Keratinocyte (primary cell): Measurements from ENCODE around the gene VPS33B. TPM values are rescaled to one million over a fixed set of nuclear protein-coding genes. Genes with fewer than 3 reads are reported as not detected.

Experiments
- DNase-seq: peaks from one replicate; pipeline ENCODE4 v3.0.0-alpha.2; 2011; ENCODE audit warnings: low read depth, missing footprints, low spot score
- FAIRE-seq: peaks from 2 replicates; lab custom pipeline; 2011; peaks lifted over from hg19 to GRCh38; lab: Jason Lieb, UNC
- H2AFZ ChIP-seq: 2 replicates; pipeline ENCODE4 v1.6.0; 2012; ENCODE audit warnings: low read length, control low read depth, inconsistent platforms; ENCODE audit not compliant: control insufficient read depth
- H3K27ac ChIP-seq: 2 replicates; pipeline ENCODE4 v1.5.1; 2011; ENCODE audit warnings: low read length; ENCODE audit not compliant: control insufficient read depth, insufficient read depth
- H3K27me3 ChIP-seq: 3 replicates; pipeline ENCODE4 v1.6.0; 2011; ENCODE audit warnings: low read length; ENCODE audit not compliant: control insufficient read depth, insufficient read depth; ENCODE audit errors: extremely low read depth
- H3K36me3 ChIP-seq, 2 experiments: 2 replicates in 1 of 2; 3 replicates in 1 of 2; pipeline ENCODE4 v1.5.1; 2011; ENCODE audit warnings: low read length in 2 of 2, mild to moderate bottlenecking in 1 of 2; ENCODE audit not compliant: control insufficient read depth in 2 of 2, insufficient read depth in 2 of 2; ENCODE audit errors: extremely low read depth in 1 of 2
- H3K4me1 ChIP-seq: 3 replicates; pipeline ENCODE4 v1.5.1; 2011; ENCODE audit warnings: low read length; ENCODE audit not compliant: control insufficient read depth, insufficient read depth; ENCODE audit errors: extremely low read depth
- H3K4me2 ChIP-seq: 3 replicates; pipeline ENCODE4 v1.6.0; 2011; ENCODE audit warnings: low read depth, low read length; ENCODE audit not compliant: control insufficient read depth, insufficient read depth; ENCODE audit errors: extremely low read depth
- H3K4me3 ChIP-seq, 3 experiments: fragments of 200-600 bp in 1 of 3; sonication (generic) in 1 of 3; 2 replicates in 2 of 3; 3 replicates in 1 of 3; pipeline ENCODE4 v1.5.1; 2011 to 2016; ENCODE audit warnings: low read length in 3 of 3, mild to moderate bottlenecking in 3 of 3, control low read depth in 2 of 3, inconsistent platforms in 1 of 3, low read depth in 1 of 3, mixed read lengths in 1 of 3, mixed run types in 1 of 3, moderate library complexity in 1 of 3; ENCODE audit not compliant: control insufficient read depth in 2 of 3, insufficient read depth in 2 of 3; ENCODE audit errors: extremely low read depth in 1 of 3
- H3K79me2 ChIP-seq: 2 replicates; pipeline ENCODE4 v1.6.0; 2012; ENCODE audit warnings: low read length; ENCODE audit not compliant: control insufficient read depth, insufficient read depth
- H3K9ac ChIP-seq: 3 replicates; pipeline ENCODE4 v1.6.0; 2011; ENCODE audit warnings: low read length; ENCODE audit not compliant: control insufficient read depth, insufficient read depth; ENCODE audit errors: extremely low read depth
- H3K9me1 ChIP-seq: 3 replicates; pipeline ENCODE4 v1.6.0; 2011; ENCODE audit warnings: low read length; ENCODE audit not compliant: control insufficient read depth, insufficient read depth; ENCODE audit errors: extremely low read depth
- H3K9me3 ChIP-seq: 2 replicates; pipeline ENCODE4 v1.5.1; 2012; ENCODE audit warnings: low read depth, low read length; ENCODE audit not compliant: control insufficient read depth
- H4K20me1 ChIP-seq: 3 replicates; pipeline ENCODE4 v1.6.0; 2011; ENCODE audit warnings: low read length; ENCODE audit not compliant: control insufficient read depth, insufficient read depth; ENCODE audit errors: extremely low read depth
- CTCF ChIP-seq, 3 experiments: IDR thresholded peaks in 1 of 3; conservative IDR thresholded peaks in 1 of 3; optimal IDR thresholded peaks in 1 of 3; 2 replicates in 2 of 3; 3 replicates in 1 of 3; pipeline versions ENCODE3 to v1.5.1; 2011; ENCODE audit warnings: low read length in 3 of 3, mild to moderate bottlenecking in 3 of 3, moderate library complexity in 2 of 3, control low read depth in 1 of 3, inconsistent platforms in 1 of 3; ENCODE audit not compliant: insufficient read depth in 2 of 3; ENCODE audit errors: extremely low read depth in 1 of 3
- EZH2 ChIP-seq: IDR thresholded peaks from one replicate; pipeline ENCODE4 v1.6.1; 2012; ENCODE audit warnings: inconsistent platforms, mild to moderate bottlenecking, low read length, moderate library complexity
- dilution Hi-C: fragments of 300-500 bp; cut with MboI; formaldehyde crosslinking; loops from one replicate; pipeline ENCODE4 v1.7.0; 2020; ENCODE audit warnings: low sequenced_read_pairs; ENCODE audit not compliant: extremely low pct_ligation_motif_present
- polyA plus RNA-seq, 5 experiments: library from polyadenylated mRNA; depleted of rRNA in 3 of 5; stranded (reverse) in 3 of 5; stranded (forward) in 1 of 5; unstranded in 1 of 5; fragments of >200 nt; gene quantifications; 1 replicate in 1 of 5; 2 replicates in 3 of 5; 3 replicates in 1 of 5; pipeline versions ENCODE4 v1.2.1 to v1.2.3, GENCODE V29; 2011 to 2012; ENCODE audit warnings: missing spikeins in 2 of 5, low read depth in 1 of 5, low replicate concordance in 1 of 5

VPS33B gene
- polyA plus RNA-seq, 1 donor (not counting 4 experiments of a cell fraction or from before 2014, with no cell fraction given) = 20.2 TPM

GRCh38 chr15:91054816-91055215, 32.4 kb upstream of the VPS33B start:
- H3K4me1 ChIP-seq = no peaks in the 10 kb centered on the region
- H3K9me1 ChIP-seq = no peaks in the 10 kb centered on the region
- no peak overlapping the region for H3K27ac ChIP-seq
- dilution Hi-C loops = loop anchor here (25.0 kb wide), 1 partner anchor 207 kb away; no protein-coding TSS in a partner anchor
- no peak for TF ChIP-seq CTCF (optimal IDR thresholded peaks at IDR 0.05 in 1 of 3, IDR thresholded peaks at IDR 0.05 in 1 of 3, conservative IDR thresholded peaks at IDR 0.05 in 1 of 3; ENCODE audit: extremely low read depth in 1 of 3, insufficient read depth in 2 of 3, low read length in 3 of 3)
- no peak for TF ChIP-seq EZH2
- peaks cover 10% of the 10 kb centered on the region for H3K27me3 ChIP-seq
- no peak overlapping the region for H2AFZ ChIP-seq
- no peaks in the 10 kb centered on the region for H3K36me3 ChIP-seq
- H3K79me2 ChIP-seq = no peaks in the 10 kb centered on the region
- no peak overlapping the region for H3K4me3 ChIP-seq
- no peaks in the 10 kb centered on the region for H3K9me3 ChIP-seq
- no peaks in the 10 kb centered on the region for H4K20me1 ChIP-seq
- no peak overlapping the region for H3K9ac ChIP-seq
- FAIRE-seq = no peak
- no peak for DNase-seq
- no peak overlapping the region for H3K4me2 ChIP-seq

- FAIRE-seq (no peak), DNase-seq (no peak)
- Histone ChIP-seq H3K27me3 (peaks cover 6% of the 10 kb centered on the region), H3K9me1 (no peaks in the 10 kb centered on the region), H3K79me2 (no peaks in the 10 kb centered on the region), H3K4me3 (no peak overlapping the region), H3K9me3 (no peaks in the 10 kb centered on the region), H3K27ac (no peak overlapping the region), H2AFZ (no peak overlapping the region), H4K20me1 (no peaks in the 10 kb centered on the region), H3K36me3 (no peaks in the 10 kb centered on the region), H3K4me1 (no peaks in the 10 kb centered on the region), H3K9ac (no peak overlapping the region), H3K4me2 (no peak overlapping the region)
- dilution Hi-C loops = loop anchor here (25.0 kb wide), 1 partner anchor 211 kb away; no protein-coding TSS in a partner anchor
- TF ChIP-seq EZH2 (no peak), CTCF (optimal IDR thresholded peaks at IDR 0.05 in 1 of 3, IDR thresholded peaks at IDR 0.05 in 1 of 3, conservative IDR thresholded peaks at IDR 0.05 in 1 of 3; ENCODE audit: extremely low read depth in 1 of 3, insufficient read depth in 2 of 3, low read length in 3 of 3) (no peak)
Observed at GRCh38 chr15:91051248-91051647, 28.9 kb upstream of the VPS33B start.
